HG03039 (cell line): Measurements from ENCODE around the gene HOXC5.
A peak's percentile ranks its signal among the peaks of the same experiment; 100 is the strongest.

Source experiments
- ATAC-seq: cut with Tn5 transposase; IDR thresholded peaks from one replicate; pipeline ENCODE4 v1.9.1; 2021; ENCODE audit warnings: mild to moderate bottlenecking, moderate library complexity; ENCODE audit not compliant: unreplicated experiment

Gene HOXC5

GRCh38 chr12:54045401-54045800 lies 12.6 kb downstream of the HOXC5 start:
- ATAC-seq: no peak

DNA sequence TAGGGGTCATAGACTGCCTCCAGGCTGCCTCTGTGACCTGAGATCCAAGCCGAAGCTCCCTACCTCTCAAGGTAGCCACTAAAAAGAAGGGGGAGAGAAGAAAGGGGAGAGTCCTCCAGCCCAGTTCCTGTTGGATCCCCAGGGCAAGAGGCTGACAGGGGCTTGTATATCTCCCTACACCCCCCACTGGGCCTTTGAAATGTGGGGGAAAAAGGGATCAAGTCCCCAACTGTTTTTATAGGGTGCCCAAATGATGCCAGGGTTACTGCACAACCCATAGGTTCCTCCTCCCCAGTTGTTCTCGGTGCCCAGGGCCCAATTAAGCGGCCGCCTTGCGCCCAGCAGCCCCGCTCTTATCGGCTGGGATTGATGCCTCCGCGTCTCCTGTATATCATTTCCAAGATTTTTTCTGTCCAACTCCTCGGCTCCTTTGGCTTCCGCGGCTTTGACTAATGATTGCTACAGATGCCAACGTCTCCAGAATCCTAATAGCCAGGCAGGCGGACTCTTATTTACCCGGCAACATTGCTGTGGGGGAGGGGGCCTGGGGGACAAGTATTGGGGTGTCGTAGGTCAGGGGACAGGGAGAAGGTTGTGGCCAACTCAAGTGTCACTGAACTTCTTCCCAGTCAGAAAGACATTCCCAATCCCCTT lies 13.1 kb downstream of the HOXC5 start:
- ATAC-seq: no peak

DNA sequence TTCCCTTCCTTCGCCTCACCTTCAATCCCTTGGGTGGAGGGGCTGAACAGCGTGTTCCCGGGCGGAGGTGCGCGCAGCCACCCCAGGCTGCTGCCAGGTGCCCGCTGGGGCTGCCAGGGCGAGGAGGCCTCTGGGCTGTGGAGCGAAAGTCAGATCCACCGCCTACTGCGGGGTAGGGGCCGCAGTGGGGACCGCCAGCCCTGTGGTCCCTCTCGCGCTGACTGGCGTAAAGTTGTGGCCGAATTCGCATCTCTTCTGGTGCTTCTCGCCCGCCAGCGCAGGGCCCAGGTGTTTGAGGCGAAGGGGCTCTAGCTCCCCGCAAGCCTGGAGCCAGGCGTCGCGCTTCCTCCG lies 13.9 kb downstream of the HOXC5 start:
- ATAC-seq: no peak

DNA sequence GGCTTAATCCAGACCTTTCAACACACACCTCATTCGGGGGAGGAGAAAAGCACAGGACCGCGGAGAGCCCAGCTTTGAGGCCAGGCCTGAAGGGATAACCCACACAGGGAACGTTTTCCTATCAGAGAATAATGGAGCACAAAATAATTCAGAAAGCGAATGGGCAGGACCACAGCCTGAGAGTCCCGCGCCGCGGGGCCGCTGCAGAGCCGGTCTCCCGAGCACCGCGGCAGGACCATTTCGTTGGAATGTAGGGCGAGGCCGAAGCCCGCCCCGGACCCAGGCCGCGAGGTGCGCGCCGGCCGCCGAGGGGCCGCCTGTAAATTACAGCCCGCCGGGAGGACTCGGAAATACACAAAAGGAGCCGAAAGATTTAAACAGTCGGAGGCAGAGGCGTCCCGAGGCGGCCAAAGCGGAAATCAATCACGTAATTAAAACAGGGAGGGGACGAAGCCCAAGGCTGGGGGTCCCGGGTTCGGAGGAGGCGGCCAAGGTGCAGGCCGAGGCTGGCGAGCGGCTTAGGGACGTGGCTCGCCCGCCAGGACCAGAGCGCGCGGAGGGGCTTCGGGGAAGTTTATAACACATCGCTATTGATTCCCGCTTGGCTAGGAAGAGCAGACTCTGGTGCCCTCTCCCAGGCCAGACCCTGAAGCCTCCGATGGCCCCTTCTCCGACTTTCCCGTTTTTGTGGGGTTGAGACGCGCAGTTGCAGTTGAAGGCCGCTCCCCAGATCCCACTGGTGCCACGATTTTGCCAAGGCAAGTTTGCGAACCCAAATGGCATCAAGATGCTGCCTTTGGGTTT lies 14.5 kb downstream of the HOXC5 start:
- no peak for ATAC-seq

- ATAC-seq: no peak
Measured at GRCh38 chr12:54047964-54048303, 15.1 kb downstream of the HOXC5 start.

- ATAC-seq: no peak
Measured at GRCh38 chr12:54048406-54049093, 15.7 kb downstream of the HOXC5 start.

- ATAC-seq: no peak
Measured at GRCh38 chr12:54049108-54049507, 16.3 kb downstream of the HOXC5 start.

- ATAC-seq: no peak
Measured at GRCh38 chr12:54050482-54050810, 17.6 kb downstream of the HOXC5 start.

GRCh38 chr12:54051026-54051842 lies 18.4 kb downstream of the HOXC5 start:
- ATAC-seq: no peak

- no peak for ATAC-seq
Measured at GRCh38 chr12:54051874-54052437, 19.1 kb downstream of the HOXC5 start.

- no peak for ATAC-seq
Measured at GRCh38 chr12:54052438-54053002, 19.7 kb downstream of the HOXC5 start.

DNA sequence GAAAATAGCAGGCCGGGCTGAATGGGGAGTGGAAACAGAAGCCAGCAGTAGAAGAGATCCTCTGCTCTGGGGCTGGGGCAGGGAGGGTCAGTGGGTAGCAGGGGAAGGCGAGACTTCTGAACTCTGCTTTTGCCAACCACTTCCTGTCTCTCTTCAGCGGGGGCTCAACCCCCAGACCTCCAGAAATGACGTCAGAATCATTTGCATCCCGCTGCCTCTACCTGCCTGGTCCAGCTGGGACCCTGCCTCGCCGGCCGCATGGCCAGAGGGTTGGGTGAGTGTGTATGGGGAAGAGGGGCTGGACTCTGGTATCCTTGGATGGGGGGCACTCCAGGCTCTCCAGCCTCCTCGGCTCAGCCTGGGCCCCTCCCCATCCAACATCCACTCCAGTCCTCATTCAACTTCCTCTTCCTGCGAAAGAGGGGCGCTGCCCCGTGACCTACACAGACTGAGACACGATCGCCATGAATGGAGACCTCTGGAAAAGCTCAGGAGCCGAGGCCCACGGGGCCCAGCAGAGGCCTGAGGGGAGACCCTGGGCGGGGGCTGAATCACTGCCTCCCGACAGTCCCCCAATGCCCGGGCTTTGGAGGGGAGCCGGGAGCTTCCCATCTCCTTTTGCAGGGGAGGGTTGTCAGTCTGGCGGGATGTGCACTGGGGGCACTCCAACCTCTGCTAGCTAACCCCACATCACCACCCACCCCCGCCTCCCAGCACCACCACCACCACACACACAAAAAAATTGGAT lies 20.3 kb downstream of the HOXC5 start:
- ATAC-seq: peak; percentile 53

DNA sequence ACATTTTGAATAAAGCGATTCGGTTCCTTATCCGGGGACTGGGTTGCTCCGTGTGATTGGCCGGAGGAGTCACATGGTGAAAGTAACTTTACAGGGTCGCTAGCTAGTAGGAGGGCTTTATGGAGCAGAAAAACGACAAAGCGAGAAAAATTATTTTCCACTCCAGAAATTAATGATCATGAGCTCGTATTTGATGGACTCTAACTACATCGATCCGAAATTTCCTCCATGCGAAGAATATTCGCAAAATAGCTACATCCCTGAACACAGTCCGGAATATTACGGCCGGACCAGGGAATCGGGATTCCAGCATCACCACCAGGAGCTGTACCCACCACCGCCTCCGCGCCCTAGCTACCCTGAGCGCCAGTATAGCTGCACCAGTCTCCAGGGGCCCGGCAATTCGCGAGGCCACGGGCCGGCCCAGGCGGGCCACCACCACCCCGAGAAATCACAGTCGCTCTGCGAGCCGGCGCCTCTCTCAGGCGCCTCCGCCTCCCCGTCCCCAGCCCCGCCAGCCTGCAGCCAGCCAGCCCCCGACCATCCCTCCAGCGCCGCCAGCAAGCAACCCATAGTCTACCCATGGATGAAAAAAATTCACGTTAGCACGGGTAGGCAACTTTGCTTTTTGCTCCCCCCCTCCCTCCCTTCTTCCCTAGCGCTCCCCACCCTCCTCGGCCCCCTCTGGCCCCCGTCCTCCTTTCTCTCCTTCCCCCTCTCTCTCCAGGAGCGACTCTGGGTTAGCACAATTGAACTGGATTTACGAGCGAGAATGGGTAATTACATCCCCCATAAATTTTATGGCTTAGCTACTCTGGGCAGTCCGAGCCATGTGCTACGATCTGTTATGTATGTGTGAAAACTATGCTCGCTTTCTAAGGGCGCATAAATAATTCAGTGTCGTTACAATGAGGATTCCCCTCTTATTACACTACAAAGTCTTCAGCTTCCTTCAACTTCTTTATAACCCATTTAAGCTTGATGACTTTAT lies 21.2 kb downstream of the HOXC5 start, which contains the start of gene HOXC4:
Gene HOXC4, plus strand, starts transcription at position 85 of the 991 bp plus-strand sequence. Its CDS starts 88 bp downstream, at position 173.
- peak; percentile 22 for ATAC-seq

DNA sequence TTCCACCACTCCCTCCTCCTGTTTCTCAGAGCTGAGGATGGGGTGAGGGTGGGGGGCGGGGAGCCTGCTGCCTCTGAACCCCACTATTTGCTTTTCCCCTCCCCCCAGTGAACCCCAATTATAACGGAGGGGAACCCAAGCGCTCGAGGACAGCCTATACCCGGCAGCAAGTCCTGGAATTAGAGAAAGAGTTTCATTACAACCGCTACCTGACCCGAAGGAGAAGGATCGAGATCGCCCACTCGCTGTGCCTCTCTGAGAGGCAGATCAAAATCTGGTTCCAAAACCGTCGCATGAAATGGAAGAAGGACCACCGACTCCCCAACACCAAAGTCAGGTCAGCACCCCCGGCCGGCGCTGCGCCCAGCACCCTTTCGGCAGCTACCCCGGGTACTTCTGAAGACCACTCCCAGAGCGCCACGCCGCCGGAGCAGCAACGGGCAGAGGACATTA lies 21.9 kb downstream of the HOXC5 start:
- no peak for ATAC-seq

DNA sequence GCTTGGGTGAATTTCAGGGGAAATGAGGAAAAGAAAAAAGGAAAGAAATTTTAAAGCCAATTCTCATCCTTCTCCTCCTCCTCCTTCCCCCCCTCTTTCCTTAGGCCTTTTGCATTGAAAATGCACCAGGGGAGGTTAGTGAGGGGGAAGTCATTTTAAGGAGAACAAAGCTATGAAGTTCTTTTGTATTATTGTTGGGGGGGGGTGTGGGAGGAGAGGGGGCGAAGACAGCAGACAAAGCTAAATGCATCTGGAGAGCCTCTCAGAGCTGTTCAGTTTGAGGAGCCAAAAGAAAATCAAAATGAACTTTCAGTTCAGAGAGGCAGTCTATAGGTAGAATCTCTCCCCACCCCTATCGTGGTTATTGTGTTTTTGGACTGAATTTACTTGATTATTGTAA lies 22.7 kb downstream of the HOXC5 start:
- no peak for ATAC-seq

DNA sequence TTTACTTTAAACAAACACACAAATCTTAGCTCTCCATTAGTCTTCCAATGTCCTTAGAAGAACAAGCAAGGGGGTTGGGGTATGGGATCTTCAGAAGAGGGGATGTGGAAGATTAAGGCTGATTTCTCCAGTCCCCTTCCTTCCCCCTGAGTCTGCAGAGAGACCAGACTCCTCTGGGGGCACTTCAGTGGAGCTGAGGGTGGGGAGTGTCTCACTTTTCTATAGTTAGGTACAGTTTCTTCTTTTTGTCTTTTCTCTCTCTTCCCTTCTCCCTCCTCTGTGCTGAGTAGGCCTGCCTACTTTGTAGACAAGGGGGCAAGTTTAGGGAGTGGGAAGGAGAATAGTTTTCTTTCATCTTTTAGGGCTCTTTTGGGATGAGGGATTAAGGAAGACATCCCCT lies 23.3 kb downstream of the HOXC5 start:
- no peak for ATAC-seq

GRCh38 chr12:54058128-54058768 lies 25.4 kb downstream of the HOXC5 start:
- ATAC-seq: no peak

GRCh38 chr12:54059668-54060067 lies 26.8 kb downstream of the HOXC5 start:
- ATAC-seq: no peak
